ENCODE results near the gene PAF1. TPM values are rescaled to one million over a fixed set of nuclear protein-coding genes. Genes with fewer than 3 reads are reported as not detected.

Gene PAF1
- total RNA-seq, 1 experiment from 2014 or later: 59.0 TPM

DNA sequence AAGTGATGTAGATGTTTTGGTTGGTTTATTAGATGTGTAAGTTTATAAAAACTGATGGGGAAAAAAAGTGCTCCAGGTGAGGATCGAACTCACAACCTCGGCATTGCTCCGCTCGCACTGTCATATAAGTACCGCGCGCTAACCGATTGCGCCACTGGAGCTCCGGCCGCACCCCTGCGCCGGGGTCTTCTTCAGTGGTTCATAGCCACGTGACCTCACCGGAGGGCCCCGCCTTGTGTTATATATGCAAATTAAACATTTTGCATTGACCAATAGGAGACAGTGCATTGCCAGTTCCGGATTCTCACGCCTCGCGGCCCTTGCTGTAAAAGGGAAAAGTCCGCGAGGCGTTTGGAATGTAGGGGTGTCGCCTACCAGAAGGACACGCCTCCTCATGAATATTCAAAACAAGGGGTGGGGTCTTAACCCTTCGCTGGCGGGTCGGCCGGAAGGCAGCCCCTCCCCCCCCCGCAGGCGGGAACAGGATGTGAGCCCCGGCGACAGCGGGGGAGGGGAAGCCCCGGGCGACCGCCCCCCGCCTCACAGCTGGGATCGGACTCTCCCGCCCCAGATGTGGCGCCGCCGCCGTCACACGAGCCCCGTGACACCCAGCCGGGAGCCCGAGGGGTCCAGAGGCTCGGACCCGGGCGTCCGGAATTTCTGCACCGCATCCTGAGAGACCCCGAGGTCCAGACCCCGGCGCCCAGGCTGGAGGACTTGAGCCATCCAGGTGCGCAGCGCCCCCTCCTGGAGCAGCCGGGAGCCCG is 21.4 kb upstream of the PAF1 start, which contains the start of gene PLEKHG2:
PLEKHG2 (plus strand) TSS at position 570 of the 767 bp plus-strand sequence. CDS start 1,418 bp downstream, outside the sequence.
- Histone ChIP-seq H3K36me3 (ENCODE audit: control insufficient read depth, insufficient read depth, low read length) (peaks cover 5% of the 10 kb centered on the region; the same call in 1 of the 2 replicates), H3K4me3 (ENCODE audit: low read depth, low read length) (peak within 1 kb of the TSS; percentile 88), H3K4me1 (peaks cover 30% of the 10 kb centered on the region), H3K9me3 (no peaks in the 10 kb centered on the region), H3K27me3 (replicated peaks; ENCODE audit: control insufficient read depth, insufficient read depth, low read length) (no peaks in the 10 kb centered on the region)
- TF ChIP-seq, protein P1, sequence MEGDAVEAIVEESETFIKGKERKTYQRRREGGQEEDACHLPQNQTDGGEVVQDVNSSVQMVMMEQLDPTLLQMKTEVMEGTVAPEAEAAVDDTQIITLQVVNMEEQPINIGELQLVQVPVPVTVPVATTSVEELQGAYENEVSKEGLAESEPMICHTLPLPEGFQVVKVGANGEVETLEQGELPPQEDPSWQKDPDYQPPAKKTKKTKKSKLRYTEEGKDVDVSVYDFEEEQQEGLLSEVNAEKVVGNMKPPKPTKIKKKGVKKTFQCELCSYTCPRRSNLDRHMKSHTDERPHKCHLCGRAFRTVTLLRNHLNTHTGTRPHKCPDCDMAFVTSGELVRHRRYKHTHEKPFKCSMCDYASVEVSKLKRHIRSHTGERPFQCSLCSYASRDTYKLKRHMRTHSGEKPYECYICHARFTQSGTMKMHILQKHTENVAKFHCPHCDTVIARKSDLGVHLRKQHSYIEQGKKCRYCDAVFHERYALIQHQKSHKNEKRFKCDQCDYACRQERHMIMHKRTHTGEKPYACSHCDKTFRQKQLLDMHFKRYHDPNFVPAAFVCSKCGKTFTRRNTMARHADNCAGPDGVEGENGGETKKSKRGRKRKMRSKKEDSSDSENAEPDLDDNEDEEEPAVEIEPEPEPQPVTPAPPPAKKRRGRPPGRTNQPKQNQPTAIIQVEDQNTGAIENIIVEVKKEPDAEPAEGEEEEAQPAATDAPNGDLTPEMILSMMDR (IDR thresholded peaks at IDR 0.05; ENCODE audit: insufficient read depth in 1 of 2, low read depth in 1 of 2, low read length in 1 of 2, severe bottlenecking in 1 of 2, unreplicated experiment in 1 of 2): peak; percentile 91 to 92
- Mint-ChIP-seq H3K4me3 (ENCODE audit: unreplicated experiment) (peak within 1 kb of the TSS; percentile 77), H3K4me1 (ENCODE audit: low read depth, unreplicated experiment) (peaks cover 40% of the 10 kb centered on the region), H3K9me3 (ENCODE audit: unreplicated experiment) (no peaks in the 10 kb centered on the region), H3K27me3 (ENCODE audit: insufficient read depth, unreplicated experiment) (peaks cover 3% of the 10 kb centered on the region), H3K36me3 (ENCODE audit: insufficient read depth, unreplicated experiment) (peaks cover 65% of the 10 kb centered on the region), H3K27ac (ENCODE audit: unreplicated experiment) (peak within 1 kb of the TSS; percentile 90)
- intact Hi-C loops (cut with micrococcal nuclease; ENCODE audit: unreplicated experiment): loop anchor here (1.0 kb wide), 4 partner anchors 10 to 71 kb away; no protein-coding TSS in a partner anchor
- no TSS peak for BruUV-seq (replicated peaks)
- peak; percentile 99 for DNase-seq
- ChIA-PET CTCF (interaction anchor here (0.8 to 2.5 kb wide), 6 partner anchors 10 to 24 kb away, joined by 3 to 52 read pairs (median 3); partner anchors contain the start of gene RPS16), POLR2A (interaction anchor here (0.6 to 2.3 kb wide), 8 partner anchors 10 to 1338 kb away, joined by 3 to 20 read pairs (median 4); partner anchors contain the start of gene RPS16)

DNA sequence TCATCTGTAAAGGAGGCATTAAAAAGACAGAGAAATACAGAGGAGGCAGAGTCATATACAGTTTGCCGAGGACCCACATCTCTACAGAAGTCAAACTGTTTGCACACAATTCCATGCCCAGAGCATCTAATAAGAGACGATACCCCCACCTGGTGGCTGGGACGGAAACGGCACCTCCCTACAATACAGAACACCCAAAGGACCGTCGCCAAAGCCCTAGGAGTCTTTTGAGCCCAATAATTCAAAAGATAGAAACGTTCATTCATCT is 20.9 kb upstream of the PAF1 start:
- Mint-ChIP-seq H3K36me3 (ENCODE audit: insufficient read depth, unreplicated experiment) (peaks cover 70% of the 10 kb centered on the region), H3K27ac (ENCODE audit: unreplicated experiment) (peak overlapping the region; percentile 90), H3K9me3 (ENCODE audit: unreplicated experiment) (no peaks in the 10 kb centered on the region), H3K4me1 (ENCODE audit: low read depth, unreplicated experiment) (peaks cover 40% of the 10 kb centered on the region), H3K4me3 (ENCODE audit: unreplicated experiment) (peak overlapping the region; percentile 77), H3K27me3 (ENCODE audit: insufficient read depth, unreplicated experiment) (peaks cover 3% of the 10 kb centered on the region)
- BruUV-seq (replicated peaks): no TSS peak
- Histone ChIP-seq H3K27me3 (replicated peaks; ENCODE audit: control insufficient read depth, insufficient read depth, low read length) (no peaks in the 10 kb centered on the region), H3K4me1 (peaks cover 30% of the 10 kb centered on the region), H3K9me3 (no peaks in the 10 kb centered on the region), H3K36me3 (ENCODE audit: control insufficient read depth, insufficient read depth, low read length) (peaks cover 4% of the 10 kb centered on the region; the same call in 1 of the 2 replicates), H3K4me3 (ENCODE audit: low read depth, low read length) (peak overlapping the region; percentile 29)
- intact Hi-C loops (cut with micrococcal nuclease; ENCODE audit: unreplicated experiment): loop anchor here (1.0 kb wide), 6 partner anchors 9 to 289 kb away; no protein-coding TSS in a partner anchor
- TF ChIP-seq, protein P1 (IDR thresholded peaks at IDR 0.05; ENCODE audit: insufficient read depth in 1 of 2, low read depth in 1 of 2, low read length in 1 of 2, severe bottlenecking in 1 of 2, unreplicated experiment in 1 of 2): peak; percentile 89 to 97
- CTCF ChIA-PET: interaction anchor here (0.6 to 2.5 kb wide), 7 partner anchors 9 to 436 kb away, joined by 3 to 52 read pairs (median 3); partner anchors contain the start of genes MED29 and PAF1
- DNase-seq: peak; percentile 94
- POLR2A ChIA-PET: interaction anchor here (0.5 to 2.3 kb wide), 7 partner anchors 9 to 1366 kb away, joined by 3 to 20 read pairs (median 7); partner anchors contain the start of genes MED29, PAF1, RAB4B and RPS16

DNA sequence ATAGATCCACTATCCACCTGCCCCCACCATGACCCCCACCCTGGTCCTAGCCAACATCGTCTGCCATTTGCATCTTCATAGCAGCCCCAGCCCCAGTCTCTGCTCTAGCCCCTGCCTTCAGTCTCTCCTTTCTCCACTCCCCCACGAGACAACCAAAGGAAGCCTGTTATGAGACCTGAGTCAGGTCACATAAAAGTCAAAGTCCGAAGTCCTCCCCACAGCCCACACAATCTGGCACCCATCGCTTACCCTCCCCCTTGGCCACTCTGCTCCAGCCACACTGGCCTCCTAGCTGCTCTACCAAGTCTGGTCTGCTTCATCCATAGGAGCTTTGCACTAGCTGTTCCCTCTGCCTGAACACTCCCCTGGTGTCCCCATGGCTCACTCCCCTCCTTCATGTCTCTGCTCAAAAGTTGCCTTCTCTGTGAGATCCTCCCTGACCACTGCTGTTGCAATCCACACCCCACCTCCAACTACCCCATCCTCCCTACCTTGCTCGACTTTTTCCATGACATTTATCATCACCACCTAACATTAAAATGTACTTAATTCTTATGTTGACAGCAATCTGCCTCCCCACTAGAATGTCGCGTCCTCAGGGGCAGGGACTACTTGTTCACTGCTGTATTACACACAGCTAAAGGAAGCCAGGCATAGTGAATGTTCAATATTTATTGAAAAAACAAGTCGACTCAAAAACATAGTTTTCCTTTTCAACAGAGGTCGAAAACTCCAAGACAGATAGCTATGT is 20.4 kb upstream of the PAF1 start:
- no TSS peak for BruUV-seq (replicated peaks)
- H3K27me3 ChIP-seq (replicated peaks; ENCODE audit: control insufficient read depth, insufficient read depth, low read length): no peaks in the 10 kb centered on the region
- H3K4me3 Mint-ChIP-seq (ENCODE audit: unreplicated experiment): peak overlapping the region; percentile 77
- no peaks in the 10 kb centered on the region for H3K9me3 ChIP-seq
- TF ChIP-seq, protein P1 (IDR thresholded peaks at IDR 0.05; ENCODE audit: insufficient read depth in 1 of 2, low read depth in 1 of 2, low read length in 1 of 2, severe bottlenecking in 1 of 2, unreplicated experiment in 1 of 2): no peak
- intact Hi-C loops (cut with micrococcal nuclease; ENCODE audit: unreplicated experiment): loop anchor here (1.0 kb wide), 2 partner anchors 14 to 289 kb away; no protein-coding TSS in a partner anchor
- peaks cover 43% of the 10 kb centered on the region for H3K4me1 Mint-ChIP-seq (ENCODE audit: low read depth, unreplicated experiment)
- ChIA-PET CTCF (interaction anchor here (0.6 to 2.5 kb wide), 7 partner anchors 9 to 435 kb away, joined by 3 to 52 read pairs (median 3); partner anchors contain the start of genes MED29 and PAF1), POLR2A (interaction anchor here (0.5 to 2.3 kb wide), 8 partner anchors 9 to 1367 kb away, joined by 3 to 20 read pairs (median 6); partner anchors contain the start of genes MED29, PAF1, RAB4B and RPS16)
- DNase-seq: peak; percentile 67 to 83
- peaks cover 30% of the 10 kb centered on the region for H3K4me1 ChIP-seq
- peaks cover 75% of the 10 kb centered on the region for H3K36me3 Mint-ChIP-seq (ENCODE audit: insufficient read depth, unreplicated experiment)
- H3K27me3 Mint-ChIP-seq (ENCODE audit: insufficient read depth, unreplicated experiment): peaks cover 3% of the 10 kb centered on the region
- peaks cover 4% of the 10 kb centered on the region; the same call in 1 of the 2 replicates for H3K36me3 ChIP-seq (ENCODE audit: control insufficient read depth, insufficient read depth, low read length)
- H3K4me3 ChIP-seq (ENCODE audit: low read depth, low read length): peak overlapping the region; percentile 66
- no peaks in the 10 kb centered on the region for H3K9me3 Mint-ChIP-seq (ENCODE audit: unreplicated experiment)
- H3K27ac Mint-ChIP-seq (ENCODE audit: unreplicated experiment): peak overlapping the region; percentile 90
